Activated CD4-positive, alpha-beta T cell treated with anti-CD3 and anti-CD28 coated beads for 4 hours (primary cell): ENCODE measurements around the gene HK2.
"Not testable (repeated sequence)": the region's sequence is repeated elsewhere in the genome, so short reads cannot be mapped to it uniquely, and the experiment has no call there.

ENCODE experiments used
- DNase-seq, 2 donors: peaks; one replicate each; pipeline ENCODE4 v3.0.0-alpha.2; 2020

Gene HK2

DNA sequence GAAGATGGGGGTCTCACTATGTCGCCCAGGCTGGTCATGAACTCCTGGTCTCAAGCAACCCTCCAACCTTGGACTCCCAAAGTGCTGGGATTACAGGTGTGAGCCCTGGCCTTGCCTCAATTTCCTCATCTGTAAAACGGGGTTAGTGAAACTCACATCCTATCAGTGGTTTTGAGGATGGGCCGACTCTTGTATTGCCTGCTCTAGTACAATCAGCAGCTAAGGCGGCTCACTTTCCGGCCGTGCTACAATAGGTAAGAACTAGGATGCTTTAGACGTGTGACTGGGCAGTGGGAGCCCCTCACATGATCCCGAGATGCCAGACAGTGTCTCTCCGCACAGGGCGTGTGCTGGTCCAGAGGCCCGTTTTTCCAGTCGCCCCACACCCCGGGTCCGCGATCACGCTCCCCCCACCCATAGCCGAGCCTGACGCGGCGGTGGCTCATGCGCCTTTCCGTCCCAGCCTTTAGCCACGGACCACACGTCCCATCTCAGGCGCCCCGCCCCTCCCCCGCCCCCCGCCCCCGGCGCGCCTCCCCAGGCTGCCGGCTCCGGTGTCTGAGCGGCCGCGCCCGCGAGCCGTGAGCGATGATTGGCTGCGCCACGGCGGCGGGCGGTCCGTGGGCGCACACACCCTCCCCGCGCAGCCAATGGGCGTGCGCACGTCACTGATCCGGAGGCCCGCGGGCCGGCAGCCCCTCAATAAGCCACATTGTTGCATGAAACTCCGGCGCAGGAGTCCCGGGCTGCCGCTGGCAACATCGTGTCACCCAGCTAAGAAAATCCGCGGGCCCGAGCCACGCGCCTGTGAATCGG is at the start of gene HK2:
HK2 (plus strand) TSS at position 710 of the 816 bp plus-strand sequence. CDS start 454 bp downstream, outside the sequence.
- DNase-seq = peak; percentile 80 to 82

DNA sequence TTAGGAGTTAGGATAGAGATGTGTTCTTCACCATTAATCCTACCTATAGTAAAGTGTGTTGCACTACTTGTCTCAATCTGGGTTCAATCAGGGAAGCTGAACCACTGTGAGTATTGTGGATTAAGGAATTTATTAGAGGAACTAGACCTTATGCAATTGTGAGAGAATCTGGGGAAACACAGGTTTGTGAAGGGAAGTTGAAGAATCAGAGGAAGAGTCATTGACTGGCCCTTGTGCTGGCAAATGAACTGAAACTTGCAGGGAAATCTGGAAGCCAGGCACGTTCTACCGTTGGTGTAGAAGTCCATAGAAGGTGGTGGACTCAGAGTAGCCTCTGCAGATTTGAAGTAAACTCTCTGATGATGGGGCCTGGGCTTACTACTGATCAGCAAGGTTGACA is 44.7 kb upstream of the HK2 start:
- DNase-seq = no peak

- DNase-seq = no peak
These were observed 41.6 kb upstream of the HK2 start for GRCh38 chr2:74792282-74792681.

DNA sequence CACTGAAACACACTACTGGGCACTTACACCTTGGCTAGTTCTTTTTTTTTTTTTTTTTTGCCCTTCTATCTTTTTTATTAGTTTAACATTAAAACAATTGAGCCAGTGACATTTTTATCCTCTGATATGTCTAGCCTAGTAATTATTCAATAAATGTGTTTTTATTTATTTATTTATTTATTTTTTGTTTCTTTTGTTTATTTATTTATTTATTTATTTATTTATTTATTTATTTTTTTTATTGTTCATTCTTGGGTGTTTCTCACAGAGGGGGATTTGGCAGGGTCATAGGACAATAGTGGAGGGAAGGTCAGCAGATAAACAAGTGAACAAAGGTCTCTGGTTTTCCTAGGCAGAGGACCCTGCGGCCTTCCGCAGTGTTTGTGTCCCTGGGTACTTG is 39.0 kb upstream of the HK2 start:
- not testable (repeated sequence) for DNase-seq

DNA sequence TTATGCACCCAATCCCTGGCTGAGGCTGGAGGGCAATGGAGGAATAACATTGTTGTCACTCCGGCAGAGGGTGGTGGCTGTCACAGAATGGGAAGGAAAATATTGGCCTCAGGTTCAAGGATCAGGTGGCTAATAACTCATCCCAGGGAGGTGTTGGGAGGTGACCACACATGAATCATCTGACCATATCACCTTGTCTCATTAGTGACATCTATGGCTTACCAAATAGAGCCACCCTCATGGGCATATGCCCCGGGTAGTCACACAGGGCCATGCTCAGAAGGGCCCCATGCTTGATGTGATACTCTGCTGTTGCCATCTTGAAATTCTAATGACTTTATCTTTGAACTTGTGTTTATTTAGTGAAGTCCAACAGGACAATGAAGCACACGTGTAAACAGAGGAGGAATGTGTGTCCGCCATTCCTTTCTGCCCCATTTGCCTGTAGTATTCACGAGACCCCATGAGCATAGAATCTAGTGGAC is 27.5 kb upstream of the HK2 start:
- no peak for DNase-seq

GRCh38 chr2:74806920-74807319 is 27.0 kb upstream of the HK2 start:
- DNase-seq = no peak

GRCh38 chr2:74812787-74813590 is 20.9 kb upstream of the HK2 start:
- no peak for DNase-seq

GRCh38 chr2:74814102-74814501 is 19.8 kb upstream of the HK2 start:
- DNase-seq = no peak

- no peak for DNase-seq
These were observed 18.0 kb upstream of the HK2 start for GRCh38 chr2:74815941-74816340.

GRCh38 chr2:74816540-74817303 is 17.2 kb upstream of the HK2 start:
- DNase-seq = no peak

- no peak for DNase-seq
These were observed 16.6 kb upstream of the HK2 start for GRCh38 chr2:74817304-74817675.

- no peak for DNase-seq
These were observed 14.2 kb upstream of the HK2 start for GRCh38 chr2:74819702-74820101.

- no peak for DNase-seq
These were observed 12.5 kb upstream of the HK2 start for GRCh38 chr2:74821177-74822126.

GRCh38 chr2:74822771-74823566 is 11.0 kb upstream of the HK2 start:
- DNase-seq = no peak

- no peak for DNase-seq
These were observed 9.2 kb upstream of the HK2 start for GRCh38 chr2:74824679-74825078.

DNA sequence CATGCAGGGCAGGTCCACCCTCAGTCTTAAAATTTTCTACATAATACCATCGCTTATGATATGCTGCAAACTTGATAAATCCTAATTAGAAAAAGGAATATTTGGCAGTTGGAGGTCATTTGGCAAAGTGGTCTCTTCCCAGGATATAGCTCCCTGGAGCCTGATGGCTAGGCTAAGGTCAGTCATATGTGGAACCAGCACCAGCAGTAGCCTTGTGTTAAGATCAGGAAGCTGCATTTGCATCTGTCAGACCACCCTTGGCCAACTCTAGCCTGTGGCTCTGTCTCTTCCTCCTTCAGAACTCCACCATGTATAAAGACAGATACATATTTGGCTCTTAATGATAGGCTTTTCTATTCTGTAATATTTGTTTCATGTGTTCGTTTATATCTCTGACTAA is 5.4 kb upstream of the HK2 start:
- no peak for DNase-seq

DNA sequence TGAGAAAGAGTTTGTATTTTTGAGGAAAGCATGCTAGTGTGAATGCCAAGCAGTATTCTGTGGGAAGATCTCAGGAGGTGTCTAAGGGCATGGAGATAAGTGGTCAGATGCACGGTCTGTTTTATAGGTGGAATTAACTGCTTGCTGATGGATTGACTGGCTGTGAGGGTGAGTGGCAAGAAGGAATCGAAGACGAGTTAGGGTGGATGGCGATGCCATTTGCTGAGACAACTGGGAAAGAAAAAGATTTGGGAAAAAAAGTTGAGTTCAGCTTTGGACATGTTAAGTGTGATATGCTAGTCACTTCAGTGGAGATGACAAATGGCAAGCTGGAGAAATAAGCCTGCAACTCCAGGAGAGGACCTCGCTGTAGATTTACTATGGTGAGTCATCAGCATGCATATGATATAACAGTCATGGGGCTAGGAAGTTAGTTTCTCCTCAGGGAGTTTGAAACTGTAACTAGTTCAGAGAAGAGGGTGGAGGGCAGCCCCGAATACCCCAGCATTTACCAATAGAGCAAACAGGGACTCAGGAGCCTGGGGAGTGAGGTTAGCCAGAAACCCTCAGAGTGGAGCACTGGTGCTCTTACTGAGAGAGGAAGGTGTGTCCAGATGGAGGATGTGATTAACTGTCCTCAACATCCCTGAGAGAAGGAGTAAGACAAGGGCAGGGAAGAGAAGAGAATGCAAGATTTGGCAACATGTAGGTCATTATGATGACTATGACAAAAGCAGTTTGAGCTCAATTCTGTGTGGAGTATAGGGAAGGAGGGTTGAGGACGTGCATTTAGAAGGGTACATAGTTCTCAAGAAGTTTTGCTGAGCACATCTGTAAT is 2.0 kb upstream of the HK2 start:
- DNase-seq = no peak

DNA sequence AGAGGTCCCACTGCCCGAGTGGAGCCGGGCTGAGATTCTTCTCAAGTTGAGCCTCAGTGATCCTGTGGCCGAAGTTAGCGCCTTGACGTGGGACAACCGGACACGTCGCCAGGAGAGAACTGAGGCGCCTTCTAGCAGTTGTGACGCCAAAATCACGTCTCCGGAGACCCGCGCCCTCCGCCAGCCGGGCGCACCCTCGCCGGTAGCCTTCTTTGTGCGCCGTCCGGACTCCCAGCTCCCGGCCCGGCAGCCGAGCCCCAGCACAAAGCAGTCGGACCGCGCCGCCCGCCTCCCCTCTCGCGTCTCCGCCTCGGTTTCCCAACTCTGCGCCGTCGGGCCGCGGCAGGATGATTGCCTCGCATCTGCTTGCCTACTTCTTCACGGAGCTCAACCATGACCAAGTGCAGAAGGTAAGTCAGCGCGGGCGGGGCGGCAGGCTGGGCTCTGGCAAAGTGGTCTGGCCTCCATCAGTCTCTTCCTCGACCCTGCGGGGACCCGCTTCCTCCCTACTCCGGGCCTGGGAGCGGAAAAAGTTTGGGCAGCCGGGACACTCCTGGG is 386 bp downstream of the HK2 start:
- DNase-seq = peak; percentile 37 to 38

DNA sequence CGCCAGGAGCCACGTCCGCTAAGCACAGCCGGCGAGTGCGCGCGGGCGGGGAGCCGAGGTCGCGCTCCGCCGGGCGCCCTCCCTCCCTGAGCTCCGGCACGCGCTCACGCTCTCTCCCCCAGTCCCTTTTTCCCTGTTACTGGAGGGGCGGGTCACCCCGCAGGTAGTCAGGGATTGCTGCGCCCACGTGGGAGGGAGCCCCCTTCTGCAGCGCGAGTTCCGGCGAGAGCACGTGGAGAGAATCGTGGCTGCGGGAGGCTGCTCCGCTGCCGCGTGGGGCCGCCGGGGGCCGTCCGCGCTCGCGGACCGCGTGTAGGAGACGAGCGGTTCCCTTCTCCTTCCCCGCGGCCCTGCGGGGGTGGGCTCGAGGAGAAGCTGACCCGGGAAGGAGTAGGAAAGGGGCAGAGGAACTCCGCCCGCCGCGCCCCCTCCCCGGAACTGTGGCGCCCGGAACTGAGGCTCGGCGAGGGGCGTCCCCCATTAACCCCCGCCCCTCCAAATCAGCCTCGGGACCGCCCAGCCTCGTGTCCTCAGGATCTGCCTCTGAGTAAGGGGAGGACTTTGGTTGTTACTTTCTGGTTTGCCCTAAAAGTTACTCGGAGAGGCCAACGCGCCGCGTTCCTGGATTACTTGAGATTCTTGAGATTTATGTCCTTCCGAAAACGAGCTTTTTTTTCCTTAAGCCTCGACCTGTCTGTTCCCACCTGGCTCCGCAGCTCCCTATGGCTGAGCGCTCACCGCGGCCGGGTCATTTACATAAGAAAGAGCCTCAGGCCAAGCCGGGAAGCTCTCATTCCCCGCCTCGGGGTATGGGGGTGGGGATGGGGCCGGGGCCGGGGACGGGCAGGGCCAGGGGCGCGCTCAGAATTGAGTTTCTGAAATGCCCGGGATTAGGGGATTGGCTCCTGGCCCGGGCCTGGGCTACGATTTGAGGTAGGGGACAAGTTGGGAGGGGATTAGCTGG is 1.1 kb downstream of the HK2 start:
- peak; percentile 76 to 81 for DNase-seq
